Nephron (organoid): ENCODE data around the gene FHIP1A.

Source experiments
- H3K27ac Mint-ChIP-seq, 3 experiments: 2 replicates each; pipeline ENCODE4 v1.8.0; 2020; ENCODE audit warnings: mixed read lengths in 3 of 3, mild to moderate bottlenecking in 2 of 3, moderate library complexity in 1 of 3
- H3K27me3 Mint-ChIP-seq: 2 replicates; pipeline ENCODE4 v1.8.0; 2021; ENCODE audit warnings: low read depth, mild to moderate bottlenecking, moderate library complexity, mixed read lengths
- H3K36me3 Mint-ChIP-seq: 2 replicates; pipeline ENCODE4 v1.8.0; 2020; ENCODE audit warnings: low read depth, mixed read lengths
- H3K4me1 Mint-ChIP-seq: 2 replicates; pipeline ENCODE4 v1.8.0; 2020; ENCODE audit warnings: mixed read lengths
- H3K4me3 Mint-ChIP-seq, 3 experiments: 2 replicates each; pipeline ENCODE4 v1.8.0; 2020; ENCODE audit warnings: mild to moderate bottlenecking in 3 of 3, mixed read lengths in 3 of 3, moderate library complexity in 2 of 3
- H3K9me3 Mint-ChIP-seq: 2 replicates; pipeline ENCODE4 v1.8.0; 2020; ENCODE audit warnings: mixed read lengths
- TF ChIP-seq, protein P1 (sequence below), 3 experiments: fragments of 200-600 bp; sonication (generic); IDR thresholded peaks; one replicate each; pipeline ENCODE4 v1.5.0; 2021; ENCODE audit warnings: antibody characterized with exemption in 3 of 3; ENCODE audit not compliant: unreplicated experiment in 3 of 3

The FHIP1A gene

DNA sequence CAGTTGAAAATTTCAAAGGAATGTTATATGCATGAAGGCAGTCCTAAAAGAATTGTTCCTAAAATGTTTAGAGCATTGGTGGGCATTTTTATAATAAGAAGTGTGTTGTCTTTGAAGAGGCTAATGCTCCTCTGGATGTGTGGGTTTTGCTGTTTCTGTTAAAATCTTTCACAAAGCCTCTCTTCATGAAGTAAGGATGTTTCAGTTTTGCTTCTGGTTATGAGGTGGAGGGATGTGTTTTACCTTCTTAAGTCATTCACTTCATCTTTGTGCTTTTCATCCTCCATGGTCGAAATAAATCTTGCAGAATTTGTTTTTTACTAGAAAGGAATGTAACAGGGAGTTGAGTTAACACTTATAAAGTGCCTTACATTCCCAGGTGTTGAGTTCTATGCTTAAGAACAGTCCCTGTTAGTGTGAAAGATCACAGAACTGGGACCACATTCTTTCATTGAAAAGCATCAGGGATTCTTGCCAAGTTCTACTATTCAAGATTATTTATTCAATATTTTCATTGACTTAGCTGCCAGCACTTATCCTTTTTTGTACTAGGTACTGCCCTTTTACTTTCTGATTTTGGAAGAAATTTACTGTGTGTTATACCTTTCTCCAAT, 21.1 kb downstream of the FHIP1A start:
- no peak overlapping the region for H3K27ac Mint-ChIP-seq
- TF ChIP-seq, protein P1, sequence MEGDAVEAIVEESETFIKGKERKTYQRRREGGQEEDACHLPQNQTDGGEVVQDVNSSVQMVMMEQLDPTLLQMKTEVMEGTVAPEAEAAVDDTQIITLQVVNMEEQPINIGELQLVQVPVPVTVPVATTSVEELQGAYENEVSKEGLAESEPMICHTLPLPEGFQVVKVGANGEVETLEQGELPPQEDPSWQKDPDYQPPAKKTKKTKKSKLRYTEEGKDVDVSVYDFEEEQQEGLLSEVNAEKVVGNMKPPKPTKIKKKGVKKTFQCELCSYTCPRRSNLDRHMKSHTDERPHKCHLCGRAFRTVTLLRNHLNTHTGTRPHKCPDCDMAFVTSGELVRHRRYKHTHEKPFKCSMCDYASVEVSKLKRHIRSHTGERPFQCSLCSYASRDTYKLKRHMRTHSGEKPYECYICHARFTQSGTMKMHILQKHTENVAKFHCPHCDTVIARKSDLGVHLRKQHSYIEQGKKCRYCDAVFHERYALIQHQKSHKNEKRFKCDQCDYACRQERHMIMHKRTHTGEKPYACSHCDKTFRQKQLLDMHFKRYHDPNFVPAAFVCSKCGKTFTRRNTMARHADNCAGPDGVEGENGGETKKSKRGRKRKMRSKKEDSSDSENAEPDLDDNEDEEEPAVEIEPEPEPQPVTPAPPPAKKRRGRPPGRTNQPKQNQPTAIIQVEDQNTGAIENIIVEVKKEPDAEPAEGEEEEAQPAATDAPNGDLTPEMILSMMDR (IDR thresholded peaks at IDR 0.05; ENCODE audit: unreplicated experiment in 3 of 3) = no peak
- H3K4me1 Mint-ChIP-seq = peaks cover 10% of the 10 kb centered on the region
- H3K27me3 Mint-ChIP-seq = no peaks in the 10 kb centered on the region
- H3K9me3 Mint-ChIP-seq = peaks cover under 1% of the 10 kb centered on the region
- no peak overlapping the region for H3K4me3 Mint-ChIP-seq
- H3K36me3 Mint-ChIP-seq = peaks cover 3% of the 10 kb centered on the region

DNA sequence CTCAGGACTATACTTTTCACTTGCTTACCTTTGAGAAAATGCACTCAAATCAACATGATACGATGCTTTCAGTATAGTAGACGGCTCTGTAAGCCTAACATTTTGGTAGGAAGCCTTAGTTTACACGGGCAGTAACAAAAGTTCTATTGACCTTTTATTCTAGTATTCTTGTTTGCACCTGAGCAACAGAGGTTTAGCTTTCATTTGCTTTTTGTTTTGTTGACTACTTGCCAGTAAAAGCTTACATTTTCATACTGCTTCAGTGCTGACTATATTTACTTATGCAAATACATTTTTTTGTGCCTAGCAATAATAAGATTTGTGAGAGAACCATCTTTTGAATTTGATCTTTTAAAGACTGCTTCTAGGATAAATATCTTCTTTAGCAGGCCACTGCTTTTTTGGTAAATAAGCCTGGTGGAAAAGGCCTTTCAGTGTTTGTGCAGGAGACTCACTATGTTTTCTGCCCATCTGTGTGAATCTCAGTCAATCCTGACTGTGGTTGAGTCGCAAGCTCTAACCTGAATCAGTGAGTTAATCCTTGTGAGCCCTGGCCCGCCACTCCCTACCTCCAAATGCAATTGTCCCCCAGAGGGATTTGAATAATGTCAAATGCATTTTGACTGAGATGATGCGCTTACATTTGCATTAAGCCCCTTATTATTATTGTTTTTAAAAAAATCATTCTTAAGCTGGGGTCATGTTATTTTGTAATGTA, 21.9 kb downstream of the FHIP1A start:
- Mint-ChIP-seq H3K9me3 (no peaks in the 10 kb centered on the region), H3K36me3 (peaks cover 3% of the 10 kb centered on the region), H3K27ac (no peak overlapping the region), H3K27me3 (no peaks in the 10 kb centered on the region), H3K4me1 (peaks cover 10% of the 10 kb centered on the region), H3K4me3 (no peak overlapping the region)
- TF ChIP-seq, protein P1 (IDR thresholded peaks at IDR 0.05; ENCODE audit: unreplicated experiment in 3 of 3) = no peak

DNA sequence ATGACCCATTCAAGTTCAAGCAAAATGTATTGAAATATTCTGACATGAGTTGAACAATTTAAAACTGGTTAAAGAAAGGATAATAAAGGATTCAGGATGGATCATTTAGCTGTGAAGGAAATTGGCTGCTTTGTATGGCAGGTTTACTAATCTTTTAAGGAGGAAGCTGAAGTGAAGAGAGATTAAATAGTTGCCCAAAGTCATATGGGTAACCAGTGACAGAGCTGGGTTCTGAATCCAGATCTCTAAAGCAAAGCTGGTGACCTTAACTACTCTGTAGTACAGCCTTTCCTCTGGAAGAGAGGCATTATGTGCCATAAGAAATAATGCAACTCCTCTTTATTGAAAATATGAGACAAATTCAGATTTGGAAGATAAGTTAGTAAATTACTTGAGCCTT, 22.8 kb downstream of the FHIP1A start:
- TF ChIP-seq, protein P1 (IDR thresholded peaks at IDR 0.05; ENCODE audit: unreplicated experiment in 3 of 3) = no peak
- Mint-ChIP-seq H3K9me3 (no peaks in the 10 kb centered on the region), H3K4me3 (no peak overlapping the region), H3K36me3 (peaks cover 3% of the 10 kb centered on the region), H3K4me1 (peaks cover 17% of the 10 kb centered on the region), H3K27me3 (no peaks in the 10 kb centered on the region), H3K27ac (no peak overlapping the region)

DNA sequence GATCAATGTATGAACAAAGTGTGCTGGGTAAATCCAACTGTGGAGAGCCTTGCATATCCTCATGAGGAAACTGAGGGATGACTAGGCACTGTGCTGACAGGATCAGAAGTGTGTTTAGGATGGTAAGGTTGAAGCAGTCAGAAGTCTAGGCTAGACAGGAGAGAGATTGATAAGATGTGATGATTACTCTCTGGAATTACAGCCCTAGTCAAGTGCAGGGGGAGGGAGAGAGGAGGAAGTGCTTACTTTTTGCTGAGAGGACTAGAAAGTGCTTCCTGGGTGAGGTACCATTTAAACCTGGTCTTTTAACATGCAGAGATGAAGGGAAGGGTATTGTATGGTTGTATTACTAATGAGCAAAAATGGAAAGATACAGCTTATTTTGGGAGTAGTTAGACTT, 23.7 kb downstream of the FHIP1A start:
- Mint-ChIP-seq H3K27ac (no peak overlapping the region), H3K4me3 (no peak overlapping the region), H3K36me3 (peaks cover 3% of the 10 kb centered on the region), H3K4me1 (peaks cover 17% of the 10 kb centered on the region), H3K9me3 (no peaks in the 10 kb centered on the region), H3K27me3 (no peaks in the 10 kb centered on the region)
- TF ChIP-seq, protein P1 (IDR thresholded peaks at IDR 0.05; ENCODE audit: unreplicated experiment in 3 of 3) = no peak

GRCh38 chr4:151434183-151434860, 25.3 kb downstream of the FHIP1A start:
- H3K4me1 Mint-ChIP-seq = peaks cover 7% of the 10 kb centered on the region
- TF ChIP-seq, protein P1 (IDR thresholded peaks at IDR 0.05; ENCODE audit: unreplicated experiment in 3 of 3) = no peak
- H3K4me3 Mint-ChIP-seq = no peak overlapping the region
- no peaks in the 10 kb centered on the region for H3K9me3 Mint-ChIP-seq
- H3K27me3 Mint-ChIP-seq = no peaks in the 10 kb centered on the region
- H3K27ac Mint-ChIP-seq = peak overlapping the region in 1 of 3 experiments; percentile 9
- H3K36me3 Mint-ChIP-seq = no peaks in the 10 kb centered on the region
